WTC11 (cell line): Measurements from ENCODE around the gene COL13A1. TPM values are rescaled to one million over a fixed set of nuclear protein-coding genes. Genes with fewer than 3 reads are reported as not detected.

Source experiments
- ATAC-seq: fragments of 200-7000 bp; cut with Tn5 transposase; 2 replicates; pipeline ENCODE4 v1.10.0; 2021; ENCODE audit warnings: mild to moderate bottlenecking, moderate library complexity
- CTCF ChIA-PET: fragments of 300-600 bp; sonication (Branson Sonifier 250); formaldehyde crosslinking; loops from one replicate; lab custom pipeline; 2021; ENCODE audit warnings: antibody characterized with exemption; lab: Charles Lee
- POLR2A ChIA-PET: fragments of 350-600 bp; sonication (Branson Sonifier 250); formaldehyde crosslinking; loops from one replicate; lab custom pipeline; 2021; ENCODE audit warnings: antibody characterized with exemption; lab: Charles Lee
- DNase-seq: peaks from one replicate; pipeline ENCODE4 v3.0.0; 2021; ENCODE audit warnings: low spot score
- H3K27ac Mint-ChIP-seq: 2 replicates; pipeline ENCODE4 v1.8.0; 2021; ENCODE audit warnings: mixed read lengths
- H3K27me3 Mint-ChIP-seq: 2 replicates; pipeline ENCODE4 v1.8.0; 2021; ENCODE audit warnings: low read depth, mild to moderate bottlenecking, moderate library complexity, mixed read lengths
- H3K36me3 Mint-ChIP-seq: 2 replicates; pipeline ENCODE4 v1.8.0; 2021; ENCODE audit warnings: mixed read lengths
- H3K4me1 Mint-ChIP-seq: 2 replicates; pipeline ENCODE4 v1.8.0; 2022; ENCODE audit warnings: mixed read lengths
- H3K4me3 Mint-ChIP-seq: 2 replicates; pipeline ENCODE4 v1.8.0; 2021; ENCODE audit warnings: mild to moderate bottlenecking, moderate library complexity, mixed read lengths
- H3K9me3 Mint-ChIP-seq: 2 replicates; pipeline ENCODE4 v1.8.0; 2021; ENCODE audit warnings: mixed read lengths
- CREB1 ChIP-seq: sonication (generic); formaldehyde crosslinking; IDR thresholded peaks from 2 replicates; pipeline ENCODE4 v1.8.0; 2023; ENCODE audit warnings: mild to moderate bottlenecking, missing genetic modification reagents
- CREM ChIP-seq: sonication (generic); formaldehyde crosslinking; IDR thresholded peaks from 2 replicates; pipeline ENCODE4 v1.8.1; 2022; ENCODE audit warnings: mild to moderate bottlenecking, missing genetic modification reagents, moderate library complexity
- FOXJ3 ChIP-seq: sonication (generic); formaldehyde crosslinking; IDR thresholded peaks from 2 replicates; pipeline ENCODE4 v1.9.0; 2021; ENCODE audit warnings: missing genetic modification reagents, mild to moderate bottlenecking, borderline replicate concordance
- GRHL2 ChIP-seq: fragments of 250-450 bp; sonication (Bioruptor Pico); IDR thresholded peaks from 2 replicates; pipeline ENCODE4 v1.8.0; 2022; ENCODE audit warnings: mild to moderate bottlenecking, moderate library complexity; ENCODE audit not compliant: insufficient replicate concordance, severe bottlenecking
- MXD4 ChIP-seq: fragments of 250-450 bp; sonication (Bioruptor Pico); IDR thresholded peaks from 2 replicates; pipeline ENCODE4 v1.8.0; 2021; ENCODE audit warnings: mild to moderate bottlenecking, moderate library complexity, borderline replicate concordance
- NFE2L1 ChIP-seq: sonication (generic); formaldehyde crosslinking; IDR thresholded peaks from 2 replicates; pipeline ENCODE4 v1.8.1; 2023; ENCODE audit warnings: missing genetic modification reagents
- NFYB ChIP-seq: sonication (generic); formaldehyde crosslinking; conservative IDR thresholded peaks from 2 replicates; pipeline ENCODE4 v1.8.0; 2022; ENCODE audit warnings: low read depth, missing genetic modification reagents
- PRRX2 ChIP-seq: fragments of 250-450 bp; sonication (Bioruptor Pico); IDR thresholded peaks from 2 replicates; pipeline ENCODE4 v1.8.0; 2021; ENCODE audit warnings: mild to moderate bottlenecking
- SMAD3 ChIP-seq: sonication (generic); formaldehyde crosslinking; IDR thresholded peaks from 2 replicates; pipeline ENCODE4 v1.8.0; 2022; ENCODE audit warnings: missing genetic modification reagents, mild to moderate bottlenecking, borderline replicate concordance
- SMAD4 ChIP-seq: sonication (generic); formaldehyde crosslinking; IDR thresholded peaks from 2 replicates; pipeline ENCODE4 v1.8.0; 2022; ENCODE audit warnings: mild to moderate bottlenecking, missing genetic modification reagents
- SOX15 ChIP-seq: fragments of 250-450 bp; sonication (Bioruptor Pico); IDR thresholded peaks from 2 replicates; pipeline ENCODE4 v1.9.0; 2021; ENCODE audit warnings: mild to moderate bottlenecking
- TEAD1 ChIP-seq: sonication (generic); formaldehyde crosslinking; IDR thresholded peaks from 2 replicates; pipeline ENCODE4 v1.8.0; 2022; ENCODE audit warnings: mild to moderate bottlenecking, missing genetic modification reagents
- total RNA-seq: library from RNA; stranded (reverse); gene quantifications from 3 replicates; pipeline ENCODE4 v1.2.3, GENCODE V29; 2021
- TF ChIP-seq, protein P1 (sequence below): sonication (generic); formaldehyde crosslinking; IDR thresholded peaks from 2 replicates; pipeline ENCODE4 v1.8.0; 2022; ENCODE audit warnings: mild to moderate bottlenecking, missing genetic modification reagents
- TF ChIP-seq, protein P2 (sequence below): sonication (generic); formaldehyde crosslinking; IDR thresholded peaks from 2 replicates; pipeline ENCODE4 v1.8.1; 2022; ENCODE audit warnings: low read depth, missing genetic modification reagents, borderline replicate concordance
- TF ChIP-seq, protein P3 (sequence below): sonication (generic); formaldehyde crosslinking; IDR thresholded peaks from 2 replicates; pipeline ENCODE4 v1.8.1; 2023; ENCODE audit warnings: mild to moderate bottlenecking, missing genetic modification reagents
- TF ChIP-seq, protein P4 (sequence below): sonication (generic); formaldehyde crosslinking; IDR thresholded peaks from 2 replicates; pipeline ENCODE4 v1.8.0; 2022; ENCODE audit warnings: mild to moderate bottlenecking, missing genetic modification reagents
- TF ChIP-seq, protein P5 (sequence below): sonication (generic); formaldehyde crosslinking; IDR thresholded peaks from 2 replicates; pipeline ENCODE4 v1.8.1; 2023; ENCODE audit warnings: mild to moderate bottlenecking, missing genetic modification reagents, borderline replicate concordance
- TF ChIP-seq, protein P6 (sequence below): fragments of 250-450 bp; sonication (Bioruptor Pico); IDR thresholded peaks from 2 replicates; pipeline ENCODE4 v2.1.2; 2022; ENCODE audit warnings: mild to moderate bottlenecking, moderate library complexity
- TF ChIP-seq, protein P7 (sequence below): sonication (generic); formaldehyde crosslinking; IDR thresholded peaks from 2 replicates; pipeline ENCODE4 v1.8.0; 2023; ENCODE audit warnings: mild to moderate bottlenecking, missing genetic modification reagents

The COL13A1 gene
- total RNA-seq, 1 experiment from 2014 or later, result 7.1 TPM

DNA sequence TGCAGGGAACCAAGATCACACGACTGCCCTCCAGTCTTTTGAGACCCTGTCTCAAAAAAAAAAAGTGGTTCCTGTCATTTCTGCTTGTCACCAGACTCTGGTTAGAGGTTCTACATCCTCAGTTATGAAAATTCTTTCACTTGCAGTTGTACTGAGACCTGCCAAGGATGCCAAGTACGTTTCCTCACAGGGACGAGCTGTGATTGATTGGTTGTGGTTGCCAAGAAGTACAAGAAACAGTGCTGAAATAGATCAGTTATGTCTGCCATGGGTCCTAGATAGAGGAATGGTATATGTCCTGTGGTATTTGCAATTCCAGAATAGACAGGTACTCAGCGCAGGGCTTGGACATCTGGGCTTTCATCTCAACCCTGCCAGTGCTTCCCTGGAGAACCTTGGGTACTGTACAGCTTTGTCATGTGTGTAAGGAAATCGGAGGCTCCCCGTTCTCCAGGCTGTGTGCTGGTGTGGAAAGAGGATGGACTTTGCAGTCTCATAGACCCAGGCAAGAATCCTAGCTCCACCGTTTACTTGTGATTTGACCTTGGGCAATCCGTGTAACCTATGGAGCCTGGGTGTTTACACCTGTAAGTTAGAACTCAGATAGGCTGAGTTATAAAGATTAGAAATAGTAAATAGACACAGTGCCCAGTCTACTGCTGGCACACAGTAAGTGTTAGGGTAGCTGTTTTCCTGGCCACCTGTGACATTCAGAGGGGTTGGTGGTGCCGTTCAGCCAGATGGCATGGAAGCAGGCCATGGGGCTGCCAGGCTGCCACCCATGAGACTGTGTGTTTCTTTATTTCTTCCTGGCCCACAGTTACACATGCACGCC, 53.0 kb downstream of the COL13A1 start (continued):
- TF ChIP-seq, protein P1, sequence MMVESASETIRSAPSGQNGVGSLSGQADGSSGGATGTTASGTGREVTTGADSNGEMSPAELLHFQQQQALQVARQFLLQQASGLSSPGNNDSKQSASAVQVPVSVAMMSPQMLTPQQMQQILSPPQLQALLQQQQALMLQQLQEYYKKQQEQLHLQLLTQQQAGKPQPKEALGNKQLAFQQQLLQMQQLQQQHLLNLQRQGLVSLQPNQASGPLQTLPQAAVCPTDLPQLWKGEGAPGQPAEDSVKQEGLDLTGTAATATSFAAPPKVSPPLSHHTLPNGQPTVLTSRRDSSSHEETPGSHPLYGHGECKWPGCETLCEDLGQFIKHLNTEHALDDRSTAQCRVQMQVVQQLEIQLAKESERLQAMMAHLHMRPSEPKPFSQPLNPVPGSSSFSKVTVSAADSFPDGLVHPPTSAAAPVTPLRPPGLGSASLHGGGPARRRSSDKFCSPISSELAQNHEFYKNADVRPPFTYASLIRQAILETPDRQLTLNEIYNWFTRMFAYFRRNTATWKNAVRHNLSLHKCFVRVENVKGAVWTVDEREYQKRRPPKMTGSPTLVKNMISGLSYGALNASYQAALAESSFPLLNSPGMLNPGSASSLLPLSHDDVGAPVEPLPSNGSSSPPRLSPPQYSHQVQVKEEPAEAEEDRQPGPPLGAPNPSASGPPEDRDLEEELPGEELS, result no peak
- no peak for TF ChIP-seq FOXJ3 (CRISPR knock-in tag)
- no peak for TF ChIP-seq PRRX2

DNA sequence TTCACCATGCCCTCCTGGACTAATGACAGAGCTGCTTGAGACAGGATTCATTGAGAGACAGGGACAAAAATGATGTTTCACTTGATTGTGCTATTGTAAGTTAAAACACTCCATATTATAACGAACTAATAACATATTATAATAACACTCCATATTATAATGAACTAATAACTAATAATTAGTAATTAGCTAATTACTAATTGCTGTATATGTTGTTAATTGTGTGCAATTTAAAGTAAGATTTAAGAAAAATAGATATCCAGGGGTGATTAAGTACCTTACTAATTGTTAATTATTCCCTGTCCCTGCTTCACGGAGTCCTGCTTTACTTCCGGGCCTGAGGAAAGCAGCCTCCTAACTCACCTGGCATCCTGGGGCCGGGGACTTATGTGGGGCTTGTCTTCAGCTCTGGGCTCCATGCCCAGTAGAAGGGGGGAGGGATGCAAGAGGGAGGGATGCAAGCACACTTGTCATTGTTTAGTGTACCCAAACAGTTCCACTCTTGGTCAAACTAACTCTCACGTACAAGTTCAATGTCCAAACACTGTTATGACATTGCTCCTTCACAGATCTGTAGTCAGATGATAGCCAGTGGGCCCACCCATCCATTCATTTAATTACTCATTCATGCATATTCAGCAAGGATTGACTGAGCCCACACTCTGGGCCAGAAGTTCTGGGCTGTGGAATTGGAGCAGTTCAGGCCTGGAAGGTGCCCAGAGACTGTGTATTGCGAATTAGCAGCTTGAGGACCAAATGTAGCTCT, 53.8 kb downstream of the COL13A1 start:
- DNase-seq (no peak), ATAC-seq (no peak)
- Mint-ChIP-seq H3K27me3 (no peaks in the 10 kb centered on the region), H3K27ac (no peak overlapping the region), H3K9me3 (no peaks in the 10 kb centered on the region), H3K4me1 (peaks cover 58% of the 10 kb centered on the region), H3K4me3 (no peak overlapping the region), H3K36me3 (no peaks in the 10 kb centered on the region)
- ChIA-PET CTCF (interaction anchor here (1.4 to 3.9 kb wide), 3 partner anchors 12 to 62 kb away, joined by 3 to 15 read pairs (median 4); no protein-coding TSS in a partner anchor), POLR2A (no interaction called here)
- TF ChIP-seq, protein P2, sequence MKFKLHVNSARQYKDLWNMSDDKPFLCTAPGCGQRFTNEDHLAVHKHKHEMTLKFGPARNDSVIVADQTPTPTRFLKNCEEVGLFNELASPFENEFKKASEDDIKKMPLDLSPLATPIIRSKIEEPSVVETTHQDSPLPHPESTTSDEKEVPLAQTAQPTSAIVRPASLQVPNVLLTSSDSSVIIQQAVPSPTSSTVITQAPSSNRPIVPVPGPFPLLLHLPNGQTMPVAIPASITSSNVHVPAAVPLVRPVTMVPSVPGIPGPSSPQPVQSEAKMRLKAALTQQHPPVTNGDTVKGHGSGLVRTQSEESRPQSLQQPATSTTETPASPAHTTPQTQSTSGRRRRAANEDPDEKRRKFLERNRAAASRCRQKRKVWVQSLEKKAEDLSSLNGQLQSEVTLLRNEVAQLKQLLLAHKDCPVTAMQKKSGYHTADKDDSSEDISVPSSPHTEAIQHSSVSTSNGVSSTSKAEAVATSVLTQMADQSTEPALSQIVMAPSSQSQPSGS (CRISPR knock-in tag), result no peak
- TF ChIP-seq, protein P3, sequence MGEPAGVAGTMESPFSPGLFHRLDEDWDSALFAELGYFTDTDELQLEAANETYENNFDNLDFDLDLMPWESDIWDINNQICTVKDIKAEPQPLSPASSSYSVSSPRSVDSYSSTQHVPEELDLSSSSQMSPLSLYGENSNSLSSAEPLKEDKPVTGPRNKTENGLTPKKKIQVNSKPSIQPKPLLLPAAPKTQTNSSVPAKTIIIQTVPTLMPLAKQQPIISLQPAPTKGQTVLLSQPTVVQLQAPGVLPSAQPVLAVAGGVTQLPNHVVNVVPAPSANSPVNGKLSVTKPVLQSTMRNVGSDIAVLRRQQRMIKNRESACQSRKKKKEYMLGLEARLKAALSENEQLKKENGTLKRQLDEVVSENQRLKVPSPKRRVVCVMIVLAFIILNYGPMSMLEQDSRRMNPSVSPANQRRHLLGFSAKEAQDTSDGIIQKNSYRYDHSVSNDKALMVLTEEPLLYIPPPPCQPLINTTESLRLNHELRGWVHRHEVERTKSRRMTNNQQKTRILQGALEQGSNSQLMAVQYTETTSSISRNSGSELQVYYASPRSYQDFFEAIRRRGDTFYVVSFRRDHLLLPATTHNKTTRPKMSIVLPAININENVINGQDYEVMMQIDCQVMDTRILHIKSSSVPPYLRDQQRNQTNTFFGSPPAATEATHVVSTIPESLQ, result no peak
- TF ChIP-seq TEAD1 (CRISPR knock-in tag), result no peak
- no peak for TF ChIP-seq NFE2L1 (CRISPR knock-in tag)
- TF ChIP-seq, protein P4, sequence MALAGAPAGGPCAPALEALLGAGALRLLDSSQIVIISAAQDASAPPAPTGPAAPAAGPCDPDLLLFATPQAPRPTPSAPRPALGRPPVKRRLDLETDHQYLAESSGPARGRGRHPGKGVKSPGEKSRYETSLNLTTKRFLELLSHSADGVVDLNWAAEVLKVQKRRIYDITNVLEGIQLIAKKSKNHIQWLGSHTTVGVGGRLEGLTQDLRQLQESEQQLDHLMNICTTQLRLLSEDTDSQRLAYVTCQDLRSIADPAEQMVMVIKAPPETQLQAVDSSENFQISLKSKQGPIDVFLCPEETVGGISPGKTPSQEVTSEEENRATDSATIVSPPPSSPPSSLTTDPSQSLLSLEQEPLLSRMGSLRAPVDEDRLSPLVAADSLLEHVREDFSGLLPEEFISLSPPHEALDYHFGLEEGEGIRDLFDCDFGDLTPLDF (CRISPR knock-in tag), result no peak
- no peak for TF ChIP-seq SOX15 (CRISPR knock-in tag)
- no peak for TF ChIP-seq NFYB
- no peak for TF ChIP-seq CREM (CRISPR knock-in tag)
- TF ChIP-seq, protein P5, sequence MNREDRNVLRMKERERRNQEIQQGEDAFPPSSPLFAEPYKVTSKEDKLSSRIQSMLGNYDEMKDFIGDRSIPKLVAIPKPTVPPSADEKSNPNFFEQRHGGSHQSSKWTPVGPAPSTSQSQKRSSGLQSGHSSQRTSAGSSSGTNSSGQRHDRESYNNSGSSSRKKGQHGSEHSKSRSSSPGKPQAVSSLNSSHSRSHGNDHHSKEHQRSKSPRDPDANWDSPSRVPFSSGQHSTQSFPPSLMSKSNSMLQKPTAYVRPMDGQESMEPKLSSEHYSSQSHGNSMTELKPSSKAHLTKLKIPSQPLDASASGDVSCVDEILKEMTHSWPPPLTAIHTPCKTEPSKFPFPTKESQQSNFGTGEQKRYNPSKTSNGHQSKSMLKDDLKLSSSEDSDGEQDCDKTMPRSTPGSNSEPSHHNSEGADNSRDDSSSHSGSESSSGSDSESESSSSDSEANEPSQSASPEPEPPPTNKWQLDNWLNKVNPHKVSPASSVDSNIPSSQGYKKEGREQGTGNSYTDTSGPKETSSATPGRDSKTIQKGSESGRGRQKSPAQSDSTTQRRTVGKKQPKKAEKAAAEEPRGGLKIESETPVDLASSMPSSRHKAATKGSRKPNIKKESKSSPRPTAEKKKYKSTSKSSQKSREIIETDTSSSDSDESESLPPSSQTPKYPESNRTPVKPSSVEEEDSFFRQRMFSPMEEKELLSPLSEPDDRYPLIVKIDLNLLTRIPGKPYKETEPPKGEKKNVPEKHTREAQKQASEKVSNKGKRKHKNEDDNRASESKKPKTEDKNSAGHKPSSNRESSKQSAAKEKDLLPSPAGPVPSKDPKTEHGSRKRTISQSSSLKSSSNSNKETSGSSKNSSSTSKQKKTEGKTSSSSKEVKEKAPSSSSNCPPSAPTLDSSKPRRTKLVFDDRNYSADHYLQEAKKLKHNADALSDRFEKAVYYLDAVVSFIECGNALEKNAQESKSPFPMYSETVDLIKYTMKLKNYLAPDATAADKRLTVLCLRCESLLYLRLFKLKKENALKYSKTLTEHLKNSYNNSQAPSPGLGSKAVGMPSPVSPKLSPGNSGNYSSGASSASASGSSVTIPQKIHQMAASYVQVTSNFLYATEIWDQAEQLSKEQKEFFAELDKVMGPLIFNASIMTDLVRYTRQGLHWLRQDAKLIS, result no peak
- no peak for TF ChIP-seq SMAD3 (CRISPR knock-in tag)
- no peak for TF ChIP-seq GRHL2
- no peak for TF ChIP-seq SMAD4 (CRISPR knock-in tag)
- TF ChIP-seq, protein P6, sequence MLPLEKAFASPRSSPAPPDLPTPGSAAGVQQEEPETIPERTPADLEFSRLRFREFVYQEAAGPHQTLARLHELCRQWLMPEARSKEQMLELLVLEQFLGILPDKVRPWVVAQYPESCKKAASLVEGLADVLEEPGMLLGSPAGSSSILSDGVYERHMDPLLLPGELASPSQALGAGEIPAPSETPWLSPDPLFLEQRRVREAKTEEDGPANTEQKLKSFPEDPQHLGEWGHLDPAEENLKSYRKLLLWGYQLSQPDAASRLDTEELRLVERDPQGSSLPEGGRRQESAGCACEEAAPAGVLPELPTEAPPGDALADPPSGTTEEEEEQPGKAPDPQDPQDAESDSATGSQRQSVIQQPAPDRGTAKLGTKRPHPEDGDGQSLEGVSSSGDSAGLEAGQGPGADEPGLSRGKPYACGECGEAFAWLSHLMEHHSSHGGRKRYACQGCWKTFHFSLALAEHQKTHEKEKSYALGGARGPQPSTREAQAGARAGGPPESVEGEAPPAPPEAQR (CRISPR knock-in tag), result no peak
- TF ChIP-seq MXD4, result no peak
- TF ChIP-seq, protein P7, sequence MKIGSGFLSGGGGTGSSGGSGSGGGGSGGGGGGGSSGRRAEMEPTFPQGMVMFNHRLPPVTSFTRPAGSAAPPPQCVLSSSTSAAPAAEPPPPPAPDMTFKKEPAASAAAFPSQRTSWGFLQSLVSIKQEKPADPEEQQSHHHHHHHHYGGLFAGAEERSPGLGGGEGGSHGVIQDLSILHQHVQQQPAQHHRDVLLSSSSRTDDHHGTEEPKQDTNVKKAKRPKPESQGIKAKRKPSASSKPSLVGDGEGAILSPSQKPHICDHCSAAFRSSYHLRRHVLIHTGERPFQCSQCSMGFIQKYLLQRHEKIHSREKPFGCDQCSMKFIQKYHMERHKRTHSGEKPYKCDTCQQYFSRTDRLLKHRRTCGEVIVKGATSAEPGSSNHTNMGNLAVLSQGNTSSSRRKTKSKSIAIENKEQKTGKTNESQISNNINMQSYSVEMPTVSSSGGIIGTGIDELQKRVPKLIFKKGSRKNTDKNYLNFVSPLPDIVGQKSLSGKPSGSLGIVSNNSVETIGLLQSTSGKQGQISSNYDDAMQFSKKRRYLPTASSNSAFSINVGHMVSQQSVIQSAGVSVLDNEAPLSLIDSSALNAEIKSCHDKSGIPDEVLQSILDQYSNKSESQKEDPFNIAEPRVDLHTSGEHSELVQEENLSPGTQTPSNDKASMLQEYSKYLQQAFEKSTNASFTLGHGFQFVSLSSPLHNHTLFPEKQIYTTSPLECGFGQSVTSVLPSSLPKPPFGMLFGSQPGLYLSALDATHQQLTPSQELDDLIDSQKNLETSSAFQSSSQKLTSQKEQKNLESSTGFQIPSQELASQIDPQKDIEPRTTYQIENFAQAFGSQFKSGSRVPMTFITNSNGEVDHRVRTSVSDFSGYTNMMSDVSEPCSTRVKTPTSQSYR, result no peak
- TF ChIP-seq CREB1 (CRISPR knock-in tag), result no peak
